PFSK-1 (cell line): Measurements from ENCODE around the gene TM9SF1.

ENCODE experiments used
- FOXP2 ChIP-seq: optimal IDR thresholded peaks from 2 replicates; pipeline ENCODE3; 2011; ENCODE audit warnings: borderline replicate concordance, control low read depth, inconsistent platforms; ENCODE audit not compliant: insufficient read depth; ENCODE audit errors: extremely low read length, extremely low read depth
- POLR2AphosphoS5 ChIP-seq: IDR thresholded peaks from 2 replicates; pipeline ENCODE4 v1.6.1; 2012; ENCODE audit warnings: low read depth, mild to moderate bottlenecking, control low read depth, low read length, moderate library complexity
- SIN3A ChIP-seq: IDR thresholded peaks from 2 replicates; pipeline ENCODE4 v1.6.1; 2012; ENCODE audit warnings: mild to moderate bottlenecking, low read length, moderate library complexity, borderline replicate concordance; ENCODE audit not compliant: insufficient read depth
- TAF1 ChIP-seq: IDR thresholded peaks from 2 replicates; pipeline ENCODE4 v1.6.1; 2012; ENCODE audit warnings: low read length, control low read depth, borderline replicate concordance; ENCODE audit not compliant: insufficient read depth
- TF ChIP-seq, protein P1 (sequence below), 2 experiments: IDR thresholded peaks; 2 replicates each; pipeline versions ENCODE4 v1.6.1 to v1.8.0; 2011 to 2012; ENCODE audit warnings: low read depth in 2 of 2, low read length in 2 of 2, control low read depth in 1 of 2, inconsistent platforms in 1 of 2, mild to moderate bottlenecking in 1 of 2, moderate library complexity in 1 of 2; ENCODE audit not compliant: insufficient read depth in 1 of 2

Gene TM9SF1

DNA sequence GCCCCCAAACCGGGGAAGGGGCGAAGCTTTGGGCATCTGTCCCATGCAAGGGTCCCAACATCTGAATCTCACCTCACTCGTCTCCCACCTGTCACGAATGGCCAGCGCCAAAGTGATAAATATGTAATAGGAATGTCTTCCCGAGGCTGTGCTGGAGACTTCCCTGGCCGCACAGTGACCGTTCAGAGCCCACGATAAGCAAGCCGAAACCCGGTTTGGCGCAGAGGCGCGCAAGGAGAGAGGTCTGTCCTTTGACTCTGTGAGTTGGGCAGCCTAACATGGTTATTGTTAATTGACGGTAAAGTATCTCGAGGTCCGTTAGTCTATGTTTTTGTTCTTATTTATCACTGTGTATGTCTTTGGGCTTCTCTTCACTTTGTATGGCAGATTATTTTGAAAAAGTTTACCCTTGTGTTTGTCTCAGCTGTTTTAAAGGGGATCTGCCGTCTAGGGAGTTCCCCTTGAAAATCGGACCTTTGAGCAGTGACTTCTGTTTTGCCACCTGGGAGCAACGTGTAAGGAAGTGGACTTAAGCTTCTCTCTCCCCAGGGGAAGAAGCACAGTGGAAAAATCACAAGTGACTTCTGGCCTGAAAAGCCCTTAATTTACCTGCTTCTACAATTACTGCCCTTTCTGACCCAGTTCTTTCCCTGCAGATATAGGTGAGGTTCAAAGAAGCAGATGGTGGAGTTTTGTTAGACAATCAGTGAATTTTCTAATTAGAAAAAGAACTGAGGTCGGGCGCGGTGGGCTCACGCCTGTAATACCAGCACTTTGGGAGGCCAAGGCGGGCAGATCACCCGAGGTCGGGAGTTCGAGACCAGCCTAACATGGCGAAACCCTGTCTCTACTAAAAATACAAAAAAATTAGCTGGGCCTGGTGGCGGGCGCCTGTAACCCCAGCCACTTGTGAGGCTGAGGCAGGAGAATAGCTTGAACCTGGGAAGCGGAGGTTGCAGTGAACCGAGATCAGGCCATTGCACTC is 1.1 kb upstream of the TM9SF1 start:
- TF ChIP-seq FOXP2 = no peak

DNA sequence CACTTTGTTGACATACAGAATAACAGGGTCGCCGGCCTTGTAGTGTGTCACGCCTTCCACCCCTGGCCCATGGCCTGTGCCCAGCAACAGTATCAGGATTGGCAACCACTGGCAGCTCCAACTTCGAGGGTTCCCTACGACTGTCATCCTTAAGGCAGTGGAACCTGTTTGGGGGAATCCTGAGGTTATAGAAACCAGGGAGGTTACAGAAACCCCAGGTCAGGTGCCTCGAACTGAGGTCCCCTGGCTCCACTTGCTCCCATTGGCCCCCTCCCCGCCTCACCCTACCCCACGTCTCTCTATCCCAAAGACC is 412 bp downstream of the TM9SF1 start:
- TF ChIP-seq, protein P1, sequence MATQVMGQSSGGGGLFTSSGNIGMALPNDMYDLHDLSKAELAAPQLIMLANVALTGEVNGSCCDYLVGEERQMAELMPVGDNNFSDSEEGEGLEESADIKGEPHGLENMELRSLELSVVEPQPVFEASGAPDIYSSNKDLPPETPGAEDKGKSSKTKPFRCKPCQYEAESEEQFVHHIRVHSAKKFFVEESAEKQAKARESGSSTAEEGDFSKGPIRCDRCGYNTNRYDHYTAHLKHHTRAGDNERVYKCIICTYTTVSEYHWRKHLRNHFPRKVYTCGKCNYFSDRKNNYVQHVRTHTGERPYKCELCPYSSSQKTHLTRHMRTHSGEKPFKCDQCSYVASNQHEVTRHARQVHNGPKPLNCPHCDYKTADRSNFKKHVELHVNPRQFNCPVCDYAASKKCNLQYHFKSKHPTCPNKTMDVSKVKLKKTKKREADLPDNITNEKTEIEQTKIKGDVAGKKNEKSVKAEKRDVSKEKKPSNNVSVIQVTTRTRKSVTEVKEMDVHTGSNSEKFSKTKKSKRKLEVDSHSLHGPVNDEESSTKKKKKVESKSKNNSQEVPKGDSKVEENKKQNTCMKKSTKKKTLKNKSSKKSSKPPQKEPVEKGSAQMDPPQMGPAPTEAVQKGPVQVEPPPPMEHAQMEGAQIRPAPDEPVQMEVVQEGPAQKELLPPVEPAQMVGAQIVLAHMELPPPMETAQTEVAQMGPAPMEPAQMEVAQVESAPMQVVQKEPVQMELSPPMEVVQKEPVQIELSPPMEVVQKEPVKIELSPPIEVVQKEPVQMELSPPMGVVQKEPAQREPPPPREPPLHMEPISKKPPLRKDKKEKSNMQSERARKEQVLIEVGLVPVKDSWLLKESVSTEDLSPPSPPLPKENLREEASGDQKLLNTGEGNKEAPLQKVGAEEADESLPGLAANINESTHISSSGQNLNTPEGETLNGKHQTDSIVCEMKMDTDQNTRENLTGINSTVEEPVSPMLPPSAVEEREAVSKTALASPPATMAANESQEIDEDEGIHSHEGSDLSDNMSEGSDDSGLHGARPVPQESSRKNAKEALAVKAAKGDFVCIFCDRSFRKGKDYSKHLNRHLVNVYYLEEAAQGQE (IDR thresholded peaks at IDR 0.05; ENCODE audit: insufficient read depth in 1 of 2, low read depth in 2 of 2, low read length in 2 of 2) = no peak
- TF ChIP-seq POLR2AphosphoS5 (no peak), TAF1 (no peak), FOXP2 (no peak), SIN3A (no peak)

DNA sequence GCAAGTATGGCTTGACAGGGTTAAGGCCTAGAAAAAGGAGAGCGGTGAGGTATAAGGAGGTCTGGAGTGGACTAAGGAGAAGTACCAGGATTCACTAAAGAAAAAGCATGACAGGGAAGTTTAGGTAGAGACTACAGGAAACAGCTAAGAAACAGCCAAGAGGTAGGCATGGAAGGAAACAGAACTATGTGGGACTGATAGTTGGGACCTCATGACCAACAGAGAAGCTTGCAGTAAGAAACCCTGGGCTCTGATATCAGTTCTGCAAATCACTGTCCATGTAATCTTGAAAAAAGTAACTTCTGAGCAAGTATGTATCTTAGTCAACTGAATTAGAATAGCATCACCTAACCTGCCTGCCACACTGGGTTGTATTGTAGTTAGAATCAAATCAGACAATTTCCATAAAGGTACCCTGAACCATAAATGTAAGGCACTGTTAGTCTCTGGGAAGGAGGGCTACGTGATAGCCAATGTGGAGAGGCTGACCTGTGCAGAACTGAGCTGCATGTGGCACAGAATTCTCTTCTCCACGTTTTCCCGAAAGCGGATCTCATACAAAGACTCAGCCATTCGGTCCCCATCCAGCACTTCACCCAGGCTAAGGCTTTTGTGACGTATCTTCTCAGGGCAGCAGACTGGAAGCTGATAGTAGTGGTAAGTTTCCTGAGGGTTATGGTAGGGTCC is 912 bp downstream of the TM9SF1 start:
- TF ChIP-seq POLR2AphosphoS5 (no peak), FOXP2 (no peak), TAF1 (no peak), SIN3A (no peak)
- TF ChIP-seq, protein P1 (IDR thresholded peaks at IDR 0.05; ENCODE audit: insufficient read depth in 1 of 2, low read depth in 2 of 2, low read length in 2 of 2) = no peak

DNA sequence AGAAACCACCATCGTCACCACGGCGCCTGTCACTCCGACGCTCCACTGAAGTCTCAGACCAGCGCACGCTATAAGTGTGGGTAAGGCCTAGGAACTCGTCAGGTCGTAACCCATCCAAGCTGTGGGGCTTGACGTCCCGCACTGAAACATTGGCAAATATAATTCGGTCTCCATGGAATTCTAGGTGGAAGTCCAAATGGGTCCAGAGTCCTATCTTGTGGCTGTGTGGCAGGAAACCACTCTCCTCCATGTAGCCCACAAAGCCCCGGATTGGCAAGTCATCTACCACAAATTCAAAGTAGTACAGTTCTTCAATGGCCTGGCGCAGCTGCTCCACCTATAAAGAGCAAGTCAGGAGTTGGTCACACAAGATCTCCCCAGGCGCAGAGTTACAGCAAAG is 2.3 kb downstream of the TM9SF1 start:
- no peak for TF ChIP-seq TAF1
- no peak for TF ChIP-seq FOXP2
- TF ChIP-seq POLR2AphosphoS5 = no peak
- TF ChIP-seq SIN3A = no peak
- TF ChIP-seq, protein P1 (IDR thresholded peaks at IDR 0.05; ENCODE audit: insufficient read depth in 1 of 2, low read depth in 2 of 2, low read length in 2 of 2) = no peak

DNA sequence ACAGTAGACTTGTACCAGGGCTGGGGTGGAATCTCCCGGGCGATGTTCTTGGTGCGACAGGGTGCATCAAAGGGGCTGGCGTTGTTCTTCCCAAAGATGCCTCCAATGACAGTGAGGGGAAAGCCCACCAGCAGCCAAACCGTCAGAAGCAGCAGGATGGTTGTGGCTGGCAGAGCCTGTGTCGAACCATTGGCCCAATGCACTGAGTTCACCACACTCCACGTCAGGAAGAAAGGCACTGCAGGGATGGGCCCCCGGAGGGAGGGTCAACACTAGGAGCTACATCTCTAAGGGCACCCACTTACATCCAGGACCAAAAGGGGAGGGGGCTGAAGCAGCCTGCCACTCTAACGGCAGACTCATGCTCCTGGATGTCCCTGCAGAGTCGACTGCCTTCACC is 4.8 kb downstream of the TM9SF1 start:
- TF ChIP-seq FOXP2 (no peak), SIN3A (no peak), TAF1 (no peak), POLR2AphosphoS5 (no peak)
- TF ChIP-seq, protein P1 (IDR thresholded peaks at IDR 0.05; ENCODE audit: insufficient read depth in 1 of 2, low read depth in 2 of 2, low read length in 2 of 2) = no peak
